Hippocampal formation (tissue), 2 donors: ENCODE results near the gene MAPK12.

ENCODE experiments used
- DNase-seq, 2 donors: peaks; one replicate each; lab custom pipeline; 2025; lab: John Stamatoyannopoulos, UW

Gene MAPK12

DNA sequence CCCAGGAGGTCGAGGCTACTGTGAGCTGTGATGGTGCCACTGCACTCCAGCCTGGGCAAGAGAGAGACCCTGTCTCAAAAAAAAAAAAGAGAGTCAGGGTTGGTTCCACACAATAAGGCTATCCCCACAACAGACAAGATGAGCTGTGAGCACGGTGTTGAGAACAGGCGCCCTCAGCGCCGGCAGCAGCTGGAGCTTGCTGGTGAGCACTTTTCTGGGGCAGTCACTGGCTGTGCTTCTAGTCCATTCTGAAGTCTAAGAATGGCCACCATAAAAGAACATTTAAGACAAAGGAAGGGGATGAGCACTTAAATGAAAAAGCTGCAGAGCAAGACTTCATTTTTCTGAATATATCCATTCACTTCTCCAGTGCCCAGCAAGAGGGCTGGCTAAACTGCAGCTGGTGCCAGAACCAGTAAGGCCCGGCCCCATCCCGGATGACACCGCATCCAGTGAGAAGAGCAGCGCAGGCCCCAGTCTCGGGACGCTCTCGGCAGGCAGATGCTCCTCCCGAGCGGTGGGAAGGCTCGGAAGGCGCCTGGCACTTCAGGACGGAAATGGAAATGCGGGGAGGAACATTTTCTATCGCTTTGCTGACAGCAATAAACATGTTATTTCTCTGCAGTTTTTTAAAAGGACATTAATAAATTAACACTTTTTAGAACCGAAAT lies 28.9 kb downstream of the MAPK12 start:
- DNase-seq, result no peak

DNA sequence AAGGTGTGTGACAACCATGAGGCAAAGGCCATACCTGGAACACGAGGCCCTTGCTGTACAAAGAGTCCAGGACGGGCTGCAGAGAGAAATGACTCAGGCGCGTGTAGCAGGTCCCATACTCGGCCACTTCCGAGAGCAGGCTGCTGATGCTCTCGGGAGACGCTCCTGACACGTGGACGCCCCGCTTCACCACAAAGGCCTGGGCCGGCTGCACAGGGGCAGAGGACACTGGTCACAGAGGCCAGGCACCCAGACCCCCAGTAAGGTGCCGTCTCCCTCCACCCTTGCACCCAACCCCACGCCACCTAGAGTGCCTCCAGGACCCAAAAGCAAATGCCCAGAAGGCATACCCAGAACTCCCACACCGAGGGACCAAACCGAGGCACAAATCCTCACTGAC lies 32.1 kb downstream of the MAPK12 start:
- no peak for DNase-seq

DNA sequence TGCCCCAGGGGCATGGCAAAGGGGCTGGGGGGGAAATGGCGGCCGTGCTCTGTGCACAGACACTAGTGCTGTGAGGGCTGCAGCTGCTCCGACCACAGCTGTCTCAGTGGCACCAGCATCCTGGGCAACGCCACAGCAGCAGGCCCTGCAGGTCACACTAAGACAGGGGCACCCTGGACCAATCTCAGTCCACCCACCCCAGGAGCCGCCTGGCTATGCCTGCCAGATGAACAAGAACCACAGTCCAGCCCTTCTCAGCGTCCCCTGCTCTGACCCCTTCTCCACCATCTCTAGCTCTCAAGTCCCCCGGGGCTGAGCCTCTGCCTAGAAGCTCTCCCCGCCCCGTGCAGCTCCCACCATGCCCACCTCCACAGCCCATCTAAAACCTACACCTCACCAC lies 33.1 kb downstream of the MAPK12 start:
- DNase-seq, result no peak

DNA sequence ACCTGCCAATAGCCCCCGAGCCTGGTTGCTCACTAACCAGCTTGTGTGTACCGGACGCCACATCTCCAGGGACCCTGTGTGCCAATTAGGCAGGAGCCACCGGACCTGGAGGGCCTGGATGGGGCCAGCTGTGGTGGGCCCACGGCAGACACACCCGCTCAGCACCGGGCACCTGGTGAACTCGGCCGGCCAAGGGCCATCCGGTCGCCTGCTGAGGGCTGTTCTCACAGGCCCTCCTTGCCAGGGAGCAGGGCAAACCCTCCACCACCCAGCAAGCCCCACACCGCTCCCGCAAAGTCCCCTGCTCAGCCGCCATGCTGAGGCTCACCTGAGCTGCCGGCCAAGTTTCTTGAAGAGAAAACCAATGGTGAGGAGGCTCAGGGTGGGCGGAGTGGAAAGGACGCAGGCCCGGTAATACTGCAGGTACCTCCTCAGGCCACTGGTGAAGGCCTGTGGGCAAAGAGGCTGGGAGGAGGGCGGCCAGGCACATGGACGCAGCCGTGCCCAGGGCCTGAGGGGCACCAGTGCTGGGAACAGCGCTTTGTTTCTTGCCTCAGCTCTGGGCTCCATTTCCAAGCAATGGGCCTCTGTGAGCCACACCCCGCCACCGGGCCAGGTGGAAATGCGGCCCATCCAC lies 33.8 kb downstream of the MAPK12 start:
- DNase-seq, result no peak

DNA sequence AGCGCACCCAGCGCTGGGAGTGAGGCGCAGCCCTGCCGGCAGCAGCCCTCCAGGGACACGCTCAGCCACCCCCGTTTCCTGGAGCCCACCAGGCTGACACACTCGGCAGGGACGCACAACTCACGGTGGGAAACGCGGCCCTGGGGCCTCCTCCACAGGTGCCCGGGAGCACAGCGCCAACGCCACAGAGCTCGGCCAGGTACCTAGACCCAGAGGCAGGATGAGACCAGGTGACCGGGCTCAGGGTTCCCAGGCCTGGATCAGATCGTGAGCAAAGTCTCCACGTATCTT lies 34.7 kb downstream of the MAPK12 start:
- no peak for DNase-seq

DNA sequence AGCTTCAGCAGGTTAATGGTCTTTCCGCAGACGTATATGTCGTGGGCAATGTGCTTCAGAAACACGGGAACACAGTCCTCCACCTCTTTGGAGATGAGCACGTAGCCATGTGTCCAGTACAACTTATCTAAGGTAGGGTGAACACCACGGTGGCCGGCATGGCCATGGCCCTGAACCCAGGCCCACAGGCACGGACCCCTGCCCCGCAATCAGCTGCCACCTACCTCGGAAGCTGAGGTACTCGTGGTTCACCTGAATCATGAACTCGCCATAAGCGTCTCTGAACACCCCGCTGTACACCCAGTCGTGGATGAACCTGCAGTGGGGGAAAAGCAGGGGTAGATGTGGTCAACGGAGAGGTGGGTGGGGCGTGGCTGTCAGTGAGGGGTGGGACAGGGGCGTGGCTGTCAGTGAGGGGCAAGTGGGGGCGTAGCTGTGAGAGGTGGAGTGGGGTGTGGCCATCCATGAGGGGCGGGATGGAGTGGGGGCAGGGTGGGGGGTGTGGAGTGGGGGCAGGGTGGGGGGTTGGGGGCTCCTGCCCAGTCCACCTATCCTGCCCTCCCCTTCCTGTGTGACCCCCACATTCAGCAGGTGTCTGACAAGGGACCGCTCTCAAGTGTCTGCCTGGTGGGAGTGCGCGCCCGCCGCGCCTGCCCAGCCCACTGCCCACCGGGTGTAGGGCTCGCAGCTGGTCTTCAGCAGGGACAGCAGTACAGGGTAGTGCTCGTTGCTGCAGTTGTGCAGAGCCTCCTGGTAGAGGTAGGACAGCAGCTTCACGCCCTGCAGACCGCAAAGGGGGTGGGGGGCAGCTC lies 35.2 kb downstream of the MAPK12 start:
- no peak for DNase-seq

DNA sequence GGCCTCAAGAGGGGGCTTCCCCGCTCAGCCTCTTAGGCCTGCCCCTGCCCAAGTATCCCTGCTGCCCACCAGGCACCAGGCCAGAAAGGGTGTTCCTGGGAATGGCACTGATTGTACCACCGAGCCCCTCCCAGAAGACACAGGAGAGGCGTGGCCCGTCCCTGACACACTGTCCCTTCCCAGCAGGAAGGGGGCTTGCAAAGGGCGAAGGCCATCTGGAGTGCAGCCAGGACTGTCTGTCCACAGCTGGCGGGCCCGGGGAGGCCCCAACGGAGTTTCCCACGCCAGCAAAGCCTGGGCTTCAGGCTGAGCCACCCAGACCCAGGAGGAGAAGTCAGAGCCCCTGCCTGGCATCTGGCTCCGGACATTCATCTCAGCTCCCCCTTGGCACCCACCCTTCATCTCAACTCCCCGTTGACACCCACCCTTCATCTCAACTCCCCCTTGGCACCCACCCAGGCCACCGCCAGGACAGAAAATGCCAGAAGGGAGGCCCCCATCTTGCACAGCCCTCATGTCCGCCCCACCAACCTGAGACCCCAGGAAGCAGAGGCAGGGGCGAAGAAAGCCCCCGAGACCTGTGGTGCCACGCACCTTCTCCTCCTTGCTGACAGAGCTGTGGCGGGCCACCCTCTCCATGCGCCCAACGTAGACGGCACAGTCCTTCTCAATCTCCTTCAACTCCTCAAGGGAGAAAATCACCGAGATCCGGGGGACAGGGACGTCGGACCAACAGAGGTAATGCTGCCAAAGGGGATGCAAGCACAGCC lies 36.1 kb downstream of the MAPK12 start:
- no peak for DNase-seq

DNA sequence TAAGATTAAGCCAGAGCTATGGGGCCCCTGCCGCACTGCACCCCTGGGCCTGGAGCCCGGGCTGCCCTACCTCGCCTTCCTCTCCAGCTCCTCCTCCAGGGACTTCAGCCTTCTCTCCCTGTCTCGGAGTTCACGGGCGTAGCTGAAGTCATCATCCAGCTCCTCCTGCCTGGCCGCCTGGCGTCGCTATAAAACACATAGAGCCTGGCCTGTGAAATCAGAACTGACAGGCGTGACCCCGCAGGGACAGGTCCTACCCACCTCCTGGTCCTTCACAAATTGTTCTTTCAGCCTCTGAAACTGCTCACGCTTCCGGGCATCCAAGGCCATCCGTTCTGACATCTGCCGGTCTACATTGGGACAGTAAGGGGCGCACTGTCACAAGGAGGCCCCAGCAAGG lies 37.4 kb downstream of the MAPK12 start:
- no peak for DNase-seq

DNA sequence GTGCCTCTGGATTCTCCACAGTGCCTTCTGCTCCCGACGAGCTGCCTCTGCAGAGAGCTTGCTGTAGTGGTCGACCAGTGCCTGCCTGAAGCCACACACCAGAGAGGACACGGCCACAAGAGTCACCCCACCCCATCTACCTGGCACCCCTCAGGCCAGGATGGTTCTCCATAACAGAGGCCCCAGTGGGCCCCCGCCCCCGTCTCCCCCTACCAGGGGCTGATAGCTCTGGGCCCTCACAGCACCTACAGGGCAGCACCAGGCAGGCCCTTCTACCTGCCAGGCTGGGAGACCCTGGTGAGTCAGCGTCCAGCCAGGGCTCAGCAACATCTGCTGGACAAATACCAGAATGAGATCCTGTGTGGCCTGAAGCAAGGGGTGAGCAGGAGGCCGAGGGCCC lies 39.0 kb downstream of the MAPK12 start:
- DNase-seq, result no peak

DNA sequence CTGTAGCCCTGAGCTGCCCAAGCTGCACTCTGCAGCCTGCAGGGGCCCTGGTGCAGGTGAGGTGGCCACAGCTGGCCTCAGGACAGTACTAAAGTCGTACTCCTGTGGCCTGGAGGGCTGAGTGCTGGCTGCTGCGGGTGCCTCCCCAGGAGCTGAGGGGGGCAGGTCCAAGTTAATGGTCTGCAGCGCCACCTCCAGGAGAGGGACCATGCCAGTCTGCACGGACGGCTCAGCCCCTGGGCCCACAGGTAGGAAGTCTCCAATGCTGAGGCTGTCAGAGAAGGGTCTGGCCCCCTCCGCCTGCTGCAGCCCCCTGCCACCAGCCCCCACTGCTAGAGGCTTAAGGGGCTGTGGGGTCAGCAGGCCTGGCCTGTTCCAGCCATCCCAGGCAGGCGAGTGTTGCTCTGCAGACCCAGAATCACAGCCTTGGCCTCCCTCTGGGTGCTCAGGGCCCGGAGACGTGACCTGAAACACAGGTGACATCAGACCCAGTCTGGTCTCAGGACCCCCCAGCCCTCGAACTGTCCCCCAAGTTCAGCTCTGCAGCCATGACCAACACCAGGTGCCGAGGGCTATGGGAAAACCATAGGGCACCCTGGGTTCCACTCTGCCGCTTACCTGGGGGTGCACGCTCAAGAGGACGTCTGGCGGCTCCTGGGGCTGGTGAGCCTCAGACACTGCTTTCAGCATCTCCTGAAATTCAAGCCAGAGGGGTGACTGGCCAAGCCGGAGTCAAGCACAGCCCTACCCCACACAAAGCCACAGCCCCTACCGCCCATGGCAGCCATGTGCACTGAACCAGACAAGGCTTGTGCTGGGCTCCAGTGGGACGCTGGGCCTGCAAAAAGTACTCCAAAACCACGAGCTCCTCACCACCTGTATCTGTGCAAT lies 39.8 kb downstream of the MAPK12 start:
- DNase-seq, result no peak

DNA sequence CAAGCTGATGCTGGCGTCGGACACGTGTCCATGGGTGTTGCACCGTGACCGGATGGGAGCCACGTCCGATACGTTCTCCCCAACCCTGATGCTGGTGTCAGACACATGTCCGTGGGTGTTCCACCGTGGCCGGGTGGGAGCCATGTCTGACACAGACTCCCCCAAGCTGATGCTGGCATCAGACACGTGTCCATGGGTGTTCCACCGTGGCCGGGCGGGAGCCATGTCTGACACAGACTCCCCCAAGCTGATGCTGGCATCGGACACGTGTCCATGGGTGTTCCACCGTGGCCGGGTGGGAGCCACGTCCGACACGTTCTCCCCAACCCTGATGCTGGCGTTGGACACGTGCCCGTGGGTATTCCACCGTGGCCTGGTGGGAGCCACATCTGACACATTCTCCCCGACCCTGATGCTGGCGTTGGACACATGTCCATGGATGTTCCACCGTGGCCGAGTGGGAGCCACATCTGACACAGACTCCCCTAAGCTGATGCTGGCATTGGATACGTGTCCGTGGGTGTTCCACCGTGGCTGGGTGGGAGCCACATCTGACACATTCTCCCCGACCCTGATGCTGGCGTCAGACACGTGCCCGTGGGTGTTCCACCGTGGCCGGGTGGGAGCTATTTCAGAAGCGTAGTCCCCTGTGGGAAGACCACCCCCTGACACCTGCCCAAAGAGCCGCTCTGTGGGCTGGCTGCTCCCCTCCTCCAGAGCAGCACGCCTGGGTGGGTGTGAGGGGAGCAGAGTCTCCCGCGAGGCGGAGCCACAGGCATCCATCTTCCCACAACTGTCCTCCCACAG lies 40.7 kb downstream of the MAPK12 start:
- DNase-seq, result no peak

DNA sequence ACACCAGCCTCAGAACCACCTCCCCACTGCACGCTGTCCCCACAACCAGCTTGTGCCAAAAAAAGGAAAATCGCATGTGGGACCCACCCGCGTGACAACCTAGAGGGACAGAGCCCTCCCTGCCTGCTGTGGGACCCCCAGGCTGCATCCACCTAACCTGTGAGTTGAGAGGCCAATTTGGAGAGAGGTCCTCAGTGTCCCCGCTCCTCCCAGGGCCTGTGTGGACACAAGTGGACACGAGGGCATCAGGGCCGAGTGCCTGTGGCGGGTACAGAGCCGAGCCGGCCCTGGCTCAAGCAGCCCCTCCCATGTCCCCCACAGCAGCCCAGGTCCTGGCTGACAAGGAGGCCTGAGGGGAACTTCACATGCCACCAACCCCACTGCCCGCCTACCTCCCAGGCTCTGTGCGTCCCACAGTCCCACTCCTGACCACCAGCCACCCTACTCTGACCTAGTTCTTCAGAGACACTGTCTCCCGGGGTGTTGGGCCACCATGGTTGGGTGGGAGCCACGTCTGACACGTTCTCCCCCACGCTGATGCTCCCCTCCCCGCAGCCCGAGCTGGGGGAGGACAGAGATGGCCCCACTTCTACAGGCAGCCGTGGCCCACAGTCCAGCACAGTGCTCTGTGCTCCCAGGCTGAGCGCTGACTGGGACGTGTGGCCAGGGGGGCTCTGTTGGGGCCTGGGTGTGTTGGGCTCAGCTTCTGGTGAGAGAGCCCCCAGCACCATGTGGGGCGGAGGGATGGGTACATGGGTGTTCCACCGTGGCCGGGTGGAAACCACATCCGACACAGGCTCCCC lies 41.5 kb downstream of the MAPK12 start:
- no peak for DNase-seq

DNA sequence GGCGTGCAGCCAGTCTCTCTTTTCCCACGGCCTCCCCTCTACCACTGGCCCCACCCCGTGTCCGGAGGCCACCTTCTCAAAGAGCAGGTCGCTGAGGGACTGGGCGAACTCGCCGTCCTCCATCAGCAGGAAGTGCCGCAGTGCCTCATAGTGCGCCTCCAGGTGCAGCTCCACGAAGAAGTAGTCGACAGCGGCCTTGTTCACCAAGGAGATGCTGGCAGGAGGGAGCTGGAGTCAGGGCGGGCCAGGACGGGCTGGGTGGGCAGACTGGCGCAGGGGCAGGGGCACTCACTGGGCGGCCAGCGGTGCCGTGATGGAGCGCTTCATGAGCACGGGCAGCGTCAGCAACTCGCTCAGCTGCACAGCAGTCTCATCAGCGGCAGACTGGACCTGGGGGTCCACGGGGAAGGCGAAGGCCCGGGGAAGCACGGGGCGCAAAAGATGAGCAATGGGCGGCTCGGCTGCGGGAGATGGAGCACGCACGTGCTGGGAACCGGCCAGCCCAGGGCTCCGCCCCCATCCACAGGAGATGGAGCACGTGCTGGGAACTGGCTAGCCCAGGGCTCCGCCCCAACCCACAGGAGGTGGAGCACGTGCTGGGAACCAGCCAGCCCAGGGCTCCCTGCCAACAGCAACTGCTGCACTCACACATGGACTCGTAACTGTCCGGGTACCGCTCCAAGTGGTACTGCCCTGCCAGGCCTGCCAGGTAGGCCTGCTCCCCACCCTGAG lies 42.3 kb downstream of the MAPK12 start:
- DNase-seq, result no peak

DNA sequence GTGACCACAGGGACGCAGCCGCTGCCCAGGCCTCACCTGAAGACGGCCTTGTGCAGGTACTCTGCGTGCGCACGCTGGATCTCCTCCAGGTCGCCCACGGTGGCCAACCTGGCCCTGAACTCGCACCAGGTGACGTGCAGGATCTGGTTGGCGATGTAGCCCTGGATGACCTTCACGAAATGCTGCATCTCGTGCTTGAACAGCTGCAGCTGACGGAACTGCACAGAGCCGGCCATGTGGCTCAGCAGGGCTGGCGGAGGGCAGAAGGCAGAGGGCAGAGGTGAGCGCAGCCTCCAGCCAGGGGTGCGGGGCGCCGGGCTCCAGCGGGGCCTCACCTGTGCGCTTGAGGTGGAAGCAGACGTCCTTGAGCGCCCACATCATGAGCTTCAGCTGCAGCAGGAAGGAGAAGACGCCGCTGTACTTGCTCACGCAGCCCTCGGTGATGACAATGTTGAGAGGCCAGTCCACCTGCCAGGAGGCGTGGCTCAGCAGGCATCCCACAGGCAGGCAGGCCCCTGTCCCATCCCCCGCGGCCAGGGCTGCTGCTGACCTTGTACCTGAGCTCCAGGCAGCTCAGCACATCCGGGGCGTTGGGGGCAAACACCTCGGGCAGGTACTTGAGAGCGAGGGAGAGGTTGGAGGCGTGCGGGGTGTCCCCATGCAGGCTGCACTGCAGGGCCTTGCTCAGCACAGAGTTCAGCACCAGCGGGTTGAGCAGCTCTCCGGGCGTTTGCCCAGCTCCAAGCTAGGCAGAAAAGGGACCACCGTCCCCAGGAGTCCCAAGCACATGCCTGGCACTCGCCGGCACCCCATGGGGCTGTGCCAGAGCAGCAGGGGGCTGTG lies 43.1 kb downstream of the MAPK12 start:
- DNase-seq, result no peak

DNA sequence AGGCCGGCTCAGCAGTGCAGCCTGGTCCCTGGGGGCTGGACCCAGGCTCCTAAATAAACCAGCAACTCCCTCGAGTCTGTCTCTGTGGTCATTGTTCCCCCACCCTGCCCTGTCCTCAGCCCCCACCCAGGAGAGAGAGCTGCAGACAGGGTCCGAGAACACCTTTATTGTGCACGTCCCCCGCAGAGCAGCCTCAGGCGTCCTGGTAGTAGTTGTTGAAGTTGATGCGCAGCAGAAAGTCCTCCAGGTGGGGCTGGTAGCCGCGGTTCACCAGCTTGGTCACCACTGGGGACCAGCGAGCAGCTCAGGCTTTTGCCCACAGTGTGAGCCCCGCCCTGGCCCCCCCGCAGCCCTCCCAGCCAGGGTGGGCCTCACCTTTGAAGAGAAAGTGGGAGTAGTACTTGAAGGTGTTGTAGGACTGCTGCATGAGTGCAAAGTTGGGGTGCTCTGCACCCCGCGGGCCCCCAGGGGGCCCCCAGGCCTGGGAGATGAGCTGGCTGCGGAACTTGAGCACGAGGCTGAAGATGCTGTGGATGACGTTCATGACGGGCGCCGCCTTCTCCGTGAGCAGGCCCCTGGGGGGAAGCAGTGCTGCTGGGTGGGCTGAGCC lies 43.8 kb downstream of the MAPK12 start:
- DNase-seq, result no peak

DNA sequence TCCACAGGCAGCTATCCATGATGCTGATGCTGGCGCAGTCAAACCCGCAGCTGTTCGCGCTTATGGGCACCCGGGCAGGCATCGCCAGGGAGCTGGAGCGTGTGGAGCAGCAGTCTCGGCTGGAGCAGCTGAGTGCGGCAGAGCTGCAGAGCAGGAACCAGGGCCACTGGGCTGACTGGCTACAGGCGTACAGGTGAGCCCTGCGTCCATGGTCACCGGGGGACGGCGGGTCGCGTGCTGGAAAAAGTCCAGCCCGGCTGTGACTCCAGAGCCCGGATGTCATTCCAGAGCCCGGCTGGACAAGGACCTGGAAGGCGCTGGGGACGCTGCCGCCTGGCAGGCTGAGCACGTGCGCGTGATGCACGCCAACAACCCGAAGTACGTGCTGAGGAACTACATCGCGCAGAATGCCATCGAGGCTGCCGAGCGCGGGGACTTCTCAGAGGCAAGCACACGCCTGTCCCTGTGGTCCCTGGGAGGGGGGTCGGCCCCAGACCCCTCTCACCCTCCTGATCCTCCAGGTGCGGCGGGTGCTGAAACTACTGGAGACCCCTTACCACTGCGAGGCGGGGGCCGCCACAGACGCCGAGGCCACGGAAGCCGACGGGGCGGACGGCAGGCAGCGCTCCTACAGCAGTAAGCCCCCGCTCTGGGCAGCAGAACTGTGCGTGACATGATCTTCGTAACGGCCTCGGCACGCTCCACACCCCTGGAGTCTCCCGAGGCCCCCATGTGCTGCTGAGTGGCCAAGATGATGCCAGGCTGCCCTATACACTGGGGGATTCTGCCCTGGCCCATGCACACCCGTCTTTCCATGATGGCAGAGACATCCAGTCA lies 44.6 kb downstream of the MAPK12 start:
- no peak for DNase-seq
